NCI-H146 treated with DMSO at 0.1 percent for 48 hours (cell line): ENCODE data around the gene KIF1A.

ENCODE experiments used
- DNase-seq: peaks from one replicate; lab custom pipeline; 2025; ENCODE audit not compliant: unreplicated experiment; lab: John Stamatoyannopoulos, UW

The KIF1A gene

GRCh38 chr2:240736281-240737250 lies 83.5 kb downstream of the KIF1A start:
- DNase-seq = no peak

DNA sequence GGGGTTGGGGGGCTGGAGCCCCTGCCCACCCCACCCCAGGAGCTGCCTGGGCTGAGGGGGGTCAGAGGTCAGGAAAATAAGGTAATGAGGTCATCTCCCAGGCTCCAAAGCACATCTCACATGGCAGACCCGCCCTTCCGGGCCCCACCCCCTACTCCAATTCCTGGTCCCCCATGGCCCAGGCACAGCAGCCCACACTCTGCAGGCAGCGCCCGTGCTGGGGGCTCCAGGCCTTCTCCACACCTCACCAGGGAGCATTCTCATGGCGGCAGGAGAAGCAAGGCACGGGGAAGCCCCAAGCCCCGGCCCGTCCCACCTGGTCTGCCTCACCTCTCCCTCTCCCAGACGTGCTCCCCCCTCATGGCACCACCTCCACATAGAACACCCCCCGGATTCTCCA lies 84.5 kb downstream of the KIF1A start:
- no peak for DNase-seq

DNA sequence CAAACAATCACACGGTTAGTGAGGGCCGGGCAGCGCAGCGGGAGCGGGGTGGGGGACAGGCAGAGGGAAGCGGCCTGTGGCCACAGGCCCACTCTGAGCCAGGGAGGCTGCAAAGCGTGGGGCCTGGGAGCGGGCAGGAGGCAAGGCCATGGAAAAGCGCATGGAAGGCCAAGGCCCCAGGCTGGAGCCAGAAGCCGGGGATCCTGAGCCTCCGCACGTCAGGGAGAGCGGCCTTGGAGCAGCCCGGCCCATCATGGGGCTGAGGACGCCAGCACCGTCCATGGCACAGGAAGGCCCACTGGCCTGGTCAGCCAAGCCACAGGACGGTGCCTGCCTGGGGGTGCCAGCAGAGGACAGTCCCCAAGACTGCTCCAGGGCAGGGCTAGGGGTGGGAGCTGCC lies 85.3 kb downstream of the KIF1A start:
- no peak for DNase-seq

GRCh38 chr2:240733803-240734495 lies 86.1 kb downstream of the KIF1A start:
- no peak for DNase-seq

- no peak for DNase-seq
These were observed 87.0 kb downstream of the KIF1A start for GRCh38 chr2:240732911-240733622.

DNA sequence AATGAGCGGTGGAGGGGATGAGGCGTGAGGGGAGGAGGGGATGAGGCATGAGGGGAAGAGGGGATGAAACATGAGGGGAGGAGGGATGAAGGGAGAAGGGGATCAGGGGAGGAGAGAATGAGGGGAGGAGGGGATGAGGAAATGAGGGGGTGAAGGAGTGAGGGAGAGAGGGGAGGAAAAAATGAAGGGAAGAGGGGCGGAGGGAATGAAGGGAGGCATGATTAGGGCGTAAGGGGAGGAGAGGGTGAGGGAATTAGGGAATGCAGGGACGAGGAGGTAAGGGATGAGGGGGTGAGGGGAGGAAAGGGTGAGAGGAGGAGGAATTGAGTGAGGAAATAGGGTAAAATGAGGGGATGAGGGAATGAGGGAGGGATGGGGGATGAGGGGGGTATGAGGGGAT lies 87.8 kb downstream of the KIF1A start:
- DNase-seq = no peak

GRCh38 chr2:240731178-240731545 lies 88.9 kb downstream of the KIF1A start:
- DNase-seq = no peak

GRCh38 chr2:240730501-240731177 lies 89.4 kb downstream of the KIF1A start:
- DNase-seq = no peak

DNA sequence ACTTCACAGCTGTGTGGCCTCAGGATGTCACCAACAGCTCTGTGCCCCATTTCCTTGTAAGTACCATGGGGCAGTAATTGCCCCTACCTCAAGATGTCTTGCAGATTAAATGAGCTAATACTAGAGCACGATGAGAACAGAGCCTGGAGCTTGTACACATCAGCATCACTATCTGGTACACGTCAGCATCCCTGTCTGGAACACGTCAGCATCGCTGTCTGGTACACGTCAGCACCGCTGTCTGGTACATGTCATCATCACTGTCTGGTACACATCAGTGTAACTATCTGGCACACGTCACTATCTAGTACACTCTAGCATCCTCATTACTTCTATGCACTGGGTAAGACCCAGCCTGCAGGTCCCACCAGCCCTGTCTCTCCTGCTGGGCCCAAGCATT lies 91.2 kb downstream of the KIF1A start:
- DNase-seq = no peak

DNA sequence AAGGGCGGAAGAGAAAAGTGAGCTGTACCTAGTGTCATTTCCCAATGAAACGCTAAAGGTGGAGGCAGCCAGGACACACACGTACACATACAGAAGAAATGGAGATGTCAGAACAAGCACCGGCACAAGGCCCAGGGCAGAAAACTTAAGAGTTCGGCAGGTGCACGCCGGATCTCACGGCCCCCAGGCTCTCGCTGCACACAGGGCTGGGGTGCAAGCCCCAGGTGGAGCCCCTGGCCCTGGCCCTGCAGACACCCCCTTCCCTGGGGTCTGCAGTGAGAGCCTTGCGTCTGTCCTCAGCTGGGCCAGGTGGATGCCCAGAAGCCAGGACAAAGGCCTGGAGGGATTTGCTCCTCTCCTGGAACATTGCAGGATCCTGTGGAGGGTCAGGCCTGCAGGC lies 91.7 kb downstream of the KIF1A start:
- no peak for DNase-seq

- no peak for DNase-seq
These were observed 92.1 kb downstream of the KIF1A start for GRCh38 chr2:240727913-240728312.

DNA sequence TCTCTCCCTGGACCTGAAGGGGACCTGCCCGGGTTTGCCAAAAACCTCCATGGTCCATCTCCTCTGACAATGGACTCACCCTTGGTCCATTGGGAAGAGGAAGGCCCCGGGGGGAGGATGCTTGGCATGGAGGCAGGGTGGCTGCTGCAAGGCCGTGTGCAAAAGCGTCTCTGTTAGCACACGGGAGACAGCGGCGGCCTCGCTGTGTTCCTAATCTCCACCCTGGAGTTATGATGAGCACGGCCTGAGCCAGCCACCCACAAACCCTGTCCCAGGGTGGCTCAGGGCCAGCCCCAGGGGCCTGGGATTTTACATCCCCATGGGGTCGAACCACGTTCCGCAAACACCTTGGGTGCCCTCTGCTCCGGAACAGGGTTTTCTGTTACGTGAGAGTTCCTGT lies 92.6 kb downstream of the KIF1A start:
- no peak for DNase-seq

DNA sequence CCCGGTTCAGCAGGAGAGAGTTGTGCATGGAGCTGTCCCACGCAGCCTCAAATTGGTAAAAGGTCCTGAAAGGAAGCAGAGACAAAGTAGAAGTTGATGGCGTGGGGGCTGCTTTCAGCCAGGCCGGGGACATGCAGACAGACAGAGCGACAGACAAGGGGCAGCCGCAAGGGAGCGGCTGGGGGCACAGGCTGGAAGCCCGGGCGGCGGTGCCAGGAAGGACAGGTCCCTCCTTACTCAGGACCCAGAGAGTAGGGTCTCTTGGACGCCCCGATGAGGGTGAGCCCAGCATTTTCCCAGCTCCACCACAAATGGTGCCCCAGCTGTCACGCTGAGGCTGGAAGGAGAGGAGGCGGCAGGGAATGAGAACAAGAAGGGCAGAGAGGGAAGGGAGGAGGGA lies 93.1 kb downstream of the KIF1A start:
- no peak for DNase-seq

- DNase-seq = no peak
These were observed 94.3 kb downstream of the KIF1A start for GRCh38 chr2:240725671-240726070.

GRCh38 chr2:240725266-240725665 lies 94.8 kb downstream of the KIF1A start:
- DNase-seq = no peak

DNA sequence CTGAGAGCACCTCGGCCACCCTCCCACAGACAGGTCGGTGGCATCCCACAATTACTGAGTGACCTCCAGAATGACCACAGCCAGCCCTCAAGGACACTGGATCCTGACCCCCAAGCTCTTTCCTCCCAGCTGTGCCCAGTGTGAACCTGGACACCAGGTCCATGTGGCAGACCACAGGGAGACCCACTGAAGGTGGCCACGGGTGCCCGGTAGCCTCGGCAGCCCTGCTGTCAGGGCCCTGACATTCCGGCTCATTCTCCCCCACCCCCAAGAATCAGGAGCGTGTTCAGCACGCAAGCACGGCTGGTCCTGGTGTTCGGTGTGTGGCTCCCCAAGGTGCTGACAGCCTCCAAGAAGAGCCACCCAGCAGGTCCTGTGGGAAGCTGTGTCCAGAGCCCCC lies 95.6 kb downstream of the KIF1A start:
- DNase-seq = no peak

DNA sequence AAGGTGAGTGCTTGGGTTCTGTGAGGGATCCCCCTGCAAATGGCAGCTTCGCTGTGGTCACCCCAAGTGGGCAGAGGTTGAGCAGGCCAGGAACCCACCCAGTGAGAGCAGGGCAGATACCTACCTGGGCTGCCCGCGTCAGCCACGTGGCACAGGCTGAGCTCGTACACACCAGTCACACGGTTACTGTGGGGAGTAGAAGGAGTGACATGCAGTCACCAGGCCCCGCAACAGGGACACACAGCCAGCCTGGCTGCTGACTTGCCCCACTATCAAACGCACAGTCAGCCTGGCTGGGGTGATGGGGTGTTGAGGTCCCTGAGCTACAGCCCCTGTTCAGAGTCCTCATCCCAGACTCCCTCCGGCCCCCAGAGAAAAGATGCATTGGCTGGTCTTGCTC lies 96.2 kb downstream of the KIF1A start:
- DNase-seq = no peak

- DNase-seq = no peak
These were observed 97.0 kb downstream of the KIF1A start for GRCh38 chr2:240722796-240723735.

GRCh38 chr2:240722376-240722775 lies 97.6 kb downstream of the KIF1A start:
- no peak for DNase-seq

GRCh38 chr2:240721596-240722180 lies 98.3 kb downstream of the KIF1A start:
- no peak for DNase-seq
